Activated CD4-positive, CD25-positive, alpha-beta regulatory T cell treated with anti-CD3 and anti-CD28 coated beads, Interleukin-2, amount 50 U/mL, for 24 hours (primary cell): Measurements from ENCODE around the gene RAET1L.
"Not testable (repeated sequence)": the region's sequence is repeated elsewhere in the genome, so short reads cannot be mapped to it uniquely, and the experiment has no call there.

ENCODE experiments used
- ATAC-seq, 2 donors: fragments of 150-1000 bp; cut with Tn5 transposase; one replicate each; pipeline ENCODE4 v1.10.0; 2021; ENCODE audit warnings: mild to moderate bottlenecking in 1 of 2, moderate library complexity in 1 of 2

The RAET1L gene

DNA sequence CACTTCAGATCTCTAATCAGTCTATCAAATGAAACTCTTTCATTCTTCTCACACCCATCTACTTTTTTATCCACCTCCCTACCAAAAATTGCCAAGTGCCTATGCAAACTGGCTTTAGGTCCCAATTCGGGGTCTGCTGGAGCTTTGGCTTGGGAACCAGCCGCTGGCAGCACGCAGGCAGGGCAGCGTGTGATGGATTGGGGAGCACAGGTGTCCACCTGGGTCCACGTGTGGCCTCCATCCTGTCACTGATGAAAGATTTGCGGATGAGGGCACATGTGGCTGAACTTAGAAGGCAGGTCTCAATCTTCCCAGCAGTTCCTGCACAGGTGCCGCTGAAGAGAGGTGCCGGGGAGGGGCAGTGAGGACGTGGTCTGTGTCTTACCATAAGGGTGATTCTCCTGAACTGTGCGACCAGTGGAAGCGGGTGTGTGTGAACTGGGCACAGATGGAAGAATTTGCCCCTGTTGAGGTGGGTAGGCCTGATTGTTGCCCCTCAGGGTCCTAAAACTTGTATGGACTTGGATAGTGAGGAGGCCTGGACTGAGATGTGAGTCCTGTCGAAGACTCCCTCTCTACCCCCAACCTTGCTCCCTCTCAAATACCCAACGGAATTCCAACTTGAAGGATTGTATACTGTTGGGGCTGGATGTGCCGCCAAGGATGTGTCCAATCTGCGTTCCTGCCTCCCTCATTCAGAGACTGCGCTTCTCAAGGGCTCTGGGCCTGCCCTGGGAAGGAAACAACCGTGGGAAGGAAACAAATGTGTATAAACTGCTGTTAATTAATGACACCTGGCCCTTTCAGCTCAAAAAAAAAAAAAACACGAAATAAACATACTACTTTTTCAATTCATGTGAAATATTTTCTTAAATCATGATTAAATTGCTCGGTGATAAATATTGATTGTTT lies 18.4 kb upstream of the RAET1L start:
- ATAC-seq, result no peak

- no peak for ATAC-seq
These were observed 17.8 kb upstream of the RAET1L start for GRCh38 chr6:150043096-150043495.

DNA sequence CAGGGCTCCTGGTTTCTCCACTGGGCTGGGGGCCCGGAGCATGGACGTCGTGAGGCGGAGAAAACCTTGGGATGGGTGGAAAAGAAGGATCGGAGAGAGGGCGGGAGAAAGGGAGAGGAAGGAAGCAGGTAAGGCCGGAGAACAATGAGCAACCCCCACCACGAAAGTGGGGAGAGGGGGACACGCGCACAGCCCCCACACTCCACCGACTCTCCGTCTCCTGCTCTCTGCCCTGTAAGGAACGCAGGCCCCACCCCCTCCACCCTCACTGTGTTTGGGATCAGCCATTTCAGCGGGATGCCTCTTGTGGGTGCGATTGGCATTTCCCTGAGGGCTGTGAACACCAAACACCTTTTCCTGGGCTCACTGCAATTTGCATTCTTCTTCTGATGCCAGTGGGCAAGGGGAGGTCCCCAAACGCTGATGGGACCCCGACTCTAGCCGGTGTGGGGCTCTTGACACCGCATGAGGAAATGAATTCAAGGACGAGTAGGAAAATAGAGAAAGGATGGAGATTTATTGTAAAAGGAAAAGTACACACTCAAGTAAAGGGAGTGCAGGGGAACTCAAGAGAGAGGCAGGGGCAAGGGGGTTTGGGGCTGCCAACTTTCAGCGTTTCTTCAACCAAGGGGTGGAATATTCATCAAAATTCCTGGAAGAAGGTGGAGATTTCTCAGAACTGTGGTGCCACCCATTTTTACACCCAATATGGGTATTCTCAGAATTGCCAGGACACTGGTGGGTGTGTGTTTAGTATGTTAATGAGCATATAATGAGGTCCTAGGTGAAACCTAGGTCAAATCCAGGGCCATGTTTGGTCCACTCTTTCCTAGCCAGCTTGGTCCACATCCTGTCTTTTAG lies 13.1 kb upstream of the RAET1L start:
- no peak for ATAC-seq

- peak; percentile 47 to 56 for ATAC-seq
These were observed 12.3 kb upstream of the RAET1L start for GRCh38 chr6:150037526-150038201.

- no peak for ATAC-seq
These were observed 10.7 kb upstream of the RAET1L start for GRCh38 chr6:150036081-150036480.

GRCh38 chr6:150033207-150033771 lies 8.0 kb upstream of the RAET1L start:
- no peak for ATAC-seq

DNA sequence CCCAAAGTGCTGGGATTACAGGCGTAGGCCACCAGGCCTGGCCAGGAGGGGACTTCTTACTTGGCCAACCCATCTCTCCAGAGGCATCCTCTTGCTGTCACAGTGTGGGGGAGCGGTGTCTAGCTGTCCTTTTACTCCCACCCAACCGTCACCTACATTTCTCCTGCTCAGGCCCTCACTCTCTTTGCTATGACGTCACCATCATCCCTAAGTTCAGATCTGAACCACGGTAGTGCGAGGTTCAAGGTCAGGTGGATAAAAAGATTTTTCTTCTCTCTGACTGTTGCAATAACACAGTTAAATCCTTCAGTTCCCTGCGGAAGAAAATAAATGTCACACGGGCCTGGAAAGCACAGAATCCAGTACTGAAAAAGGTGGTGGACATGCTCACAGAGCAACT lies 7.3 kb upstream of the RAET1L start:
- no peak for ATAC-seq

DNA sequence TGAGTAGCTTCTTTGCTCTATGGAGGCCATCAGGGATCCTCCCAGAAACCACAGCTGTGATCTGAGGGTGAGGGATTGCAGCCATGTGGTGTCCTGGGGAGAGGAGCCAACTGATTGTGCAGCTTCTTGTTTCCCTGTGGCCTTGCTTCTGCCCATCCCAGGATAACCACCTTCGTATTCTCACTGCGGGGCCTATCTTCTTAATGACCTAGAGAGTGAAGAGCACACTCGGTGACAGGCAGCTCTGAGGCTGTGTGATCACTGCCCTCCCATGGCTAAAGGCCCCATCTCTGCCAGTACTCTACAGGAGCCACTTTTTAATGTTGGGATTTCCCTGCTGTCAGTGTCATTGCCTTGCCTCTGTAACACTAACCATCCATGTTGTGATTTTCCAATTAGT lies 5.3 kb upstream of the RAET1L start:
- no peak for ATAC-seq

DNA sequence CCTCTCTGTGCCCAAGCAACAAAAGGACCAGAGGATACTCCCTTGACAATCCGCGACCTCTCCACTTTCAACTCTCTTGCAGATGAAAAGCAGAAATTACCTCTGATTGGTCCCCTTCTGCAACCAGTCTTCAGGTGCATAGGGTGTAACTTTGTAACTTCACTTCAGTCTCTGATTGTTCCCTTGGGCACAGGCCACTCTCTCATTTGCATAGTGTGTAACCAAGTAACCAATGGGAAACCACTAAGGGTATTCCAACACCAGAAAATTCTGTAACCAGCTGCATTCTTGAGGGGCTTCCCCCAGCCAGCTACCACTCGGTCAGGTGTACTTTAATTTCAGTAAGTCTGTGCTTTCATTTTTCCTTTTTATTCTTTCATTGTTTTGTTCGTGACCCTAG lies 4.4 kb upstream of the RAET1L start:
- ATAC-seq, result no peak

DNA sequence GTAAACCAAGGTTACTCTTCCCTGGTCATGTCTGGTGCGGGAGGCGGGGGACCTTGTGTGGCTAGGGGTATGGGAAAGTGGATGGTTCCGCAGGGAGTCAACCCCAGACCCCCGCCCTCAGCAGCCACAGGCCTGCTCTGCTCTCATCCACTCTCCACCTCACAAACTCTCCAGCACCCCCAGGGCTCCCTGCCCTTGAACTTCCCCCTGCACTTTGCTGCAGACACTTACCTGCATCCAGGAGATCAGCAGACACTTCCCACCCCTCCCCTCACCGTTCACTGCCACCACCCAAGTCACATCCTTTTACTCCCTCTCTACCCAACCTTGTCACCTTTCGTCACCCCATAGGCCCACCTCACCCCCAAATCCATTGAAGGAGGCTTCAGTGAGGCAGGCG lies 3.9 kb upstream of the RAET1L start:
- ATAC-seq, result no peak

DNA sequence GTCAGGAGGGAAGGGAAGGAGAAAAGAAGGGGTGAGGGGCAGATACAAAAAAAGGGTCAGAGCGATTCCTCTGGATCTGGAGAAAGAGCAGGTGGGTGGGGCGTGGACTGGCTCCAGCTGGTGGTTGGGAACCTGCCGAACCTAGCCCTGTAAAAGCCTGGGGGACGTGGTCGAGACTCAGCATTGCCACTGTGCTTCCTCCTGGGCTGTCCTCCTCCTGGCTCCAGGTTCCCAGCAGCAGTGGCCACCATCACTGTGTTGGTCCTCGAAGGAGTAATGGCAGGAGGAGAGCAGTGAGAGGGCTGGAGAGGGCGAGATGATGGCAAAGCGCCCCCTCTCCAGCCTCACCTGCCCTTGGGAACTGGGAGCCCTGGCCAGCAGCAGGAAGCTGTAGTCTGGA lies 3.5 kb upstream of the RAET1L start:
- ATAC-seq, result no peak

DNA sequence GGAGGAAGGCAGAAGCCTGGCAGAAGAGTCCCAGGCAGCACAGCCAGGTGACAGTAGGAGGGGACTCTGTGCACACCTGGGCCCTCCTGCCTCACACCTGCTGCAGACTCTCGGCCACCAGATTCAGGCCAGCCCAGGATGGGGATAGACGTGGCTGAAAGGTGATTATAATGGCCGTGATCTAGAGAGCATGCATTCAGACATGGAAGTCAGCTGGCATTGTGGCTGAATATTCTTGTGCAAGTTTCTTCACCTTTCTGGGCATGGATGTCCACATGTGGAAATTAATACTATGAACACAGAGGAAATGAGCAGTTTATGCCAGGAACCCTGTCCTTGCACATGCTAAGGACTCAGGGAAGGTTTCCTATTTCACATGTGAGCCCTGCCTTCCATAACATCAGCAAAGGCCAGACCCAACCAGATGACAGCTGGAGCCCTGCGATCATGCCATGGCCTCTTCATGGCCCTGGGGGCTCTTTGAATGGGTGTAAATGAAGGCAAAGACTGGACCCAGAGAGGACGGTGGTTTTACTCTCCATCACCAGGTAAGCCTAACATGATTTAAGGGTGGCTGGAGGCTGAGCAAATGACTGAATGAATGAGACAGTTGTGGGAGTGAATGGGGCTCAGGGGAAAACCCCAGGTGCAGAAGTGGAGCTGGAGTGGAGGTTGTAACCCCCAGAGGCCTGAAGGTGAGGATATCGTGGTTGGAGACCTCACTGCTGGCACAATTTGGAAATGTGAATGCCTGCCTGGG lies 2.7 kb upstream of the RAET1L start:
- no peak for ATAC-seq

GRCh38 chr6:150026976-150027805 lies 1.9 kb upstream of the RAET1L start:
- no peak for ATAC-seq

DNA sequence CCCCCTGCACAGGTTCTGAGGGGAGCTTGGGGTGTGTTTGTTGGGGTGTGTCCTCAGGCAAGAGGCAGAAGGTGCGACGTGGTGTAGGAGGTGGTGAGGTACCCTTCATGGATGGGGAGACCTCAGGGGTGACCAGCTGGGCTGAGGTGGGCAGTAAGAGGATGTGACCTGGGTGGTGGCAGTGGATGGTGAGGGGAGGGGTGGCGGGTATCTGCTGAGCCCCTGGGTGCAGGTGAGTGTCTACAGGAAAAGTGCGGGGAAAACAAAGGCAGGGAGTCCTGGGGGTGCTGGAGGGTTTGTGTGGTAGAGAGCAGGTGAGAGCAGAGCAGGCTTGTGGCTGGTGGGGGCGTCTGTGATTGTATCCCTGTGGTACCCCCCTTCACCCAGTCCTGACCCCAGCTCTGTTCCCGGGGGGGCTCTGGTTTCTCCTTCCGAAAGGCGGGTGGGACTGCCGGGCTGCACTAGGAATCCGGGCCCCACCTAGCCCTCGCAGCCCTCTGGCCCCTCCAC lies 631 bp downstream of the RAET1L start:
- ATAC-seq, result no peak

- not testable (repeated sequence) for ATAC-seq
These were observed 1.3 kb downstream of the RAET1L start for GRCh38 chr6:150024021-150024420.

- ATAC-seq, result not testable (repeated sequence)
These were observed 3.5 kb downstream of the RAET1L start for GRCh38 chr6:150021870-150022269.

GRCh38 chr6:150018846-150019580 lies 6.3 kb downstream of the RAET1L start:
- ATAC-seq, result no peak

GRCh38 chr6:150017186-150017521 lies 8.2 kb downstream of the RAET1L start:
- not testable (repeated sequence) for ATAC-seq

DNA sequence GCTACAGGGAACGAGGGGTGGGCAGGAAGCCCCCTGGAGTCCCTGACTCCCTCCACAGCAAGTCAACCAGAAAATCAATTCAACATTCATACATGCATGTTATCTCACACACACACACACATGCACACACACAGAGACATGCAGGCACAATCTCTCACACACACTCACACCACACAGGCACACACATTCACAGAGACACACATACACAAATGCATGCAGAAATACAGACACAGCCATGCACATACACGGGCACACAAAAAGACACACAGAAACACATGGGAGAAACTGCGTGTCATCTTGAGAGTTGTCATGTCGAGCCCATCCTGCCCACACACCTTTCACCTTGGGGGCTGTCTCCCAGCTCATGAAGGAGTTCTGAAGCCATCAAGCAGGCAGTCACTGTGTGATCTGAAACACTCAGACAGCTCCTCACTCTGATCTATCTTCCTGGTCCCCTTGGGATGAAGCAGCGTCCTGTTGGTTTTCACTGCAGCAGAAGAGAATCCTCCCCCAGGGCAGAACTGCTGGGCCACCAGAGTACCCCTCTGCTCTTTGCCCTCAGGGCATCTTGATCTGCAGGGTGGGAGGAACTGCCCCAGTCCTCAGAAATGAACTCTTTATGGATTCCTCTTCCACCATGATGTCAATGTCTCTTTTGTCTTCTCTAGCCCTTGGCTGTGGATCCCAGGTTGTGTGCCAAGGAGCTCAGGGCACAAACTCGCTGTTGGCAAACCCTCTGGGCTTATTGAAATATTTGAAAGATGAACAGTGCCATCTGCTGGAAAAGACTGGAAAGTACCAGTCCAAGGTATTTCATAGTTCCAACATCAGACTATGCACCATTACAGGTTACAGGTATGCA lies 8.8 kb downstream of the RAET1L start:
- ATAC-seq, result peak; percentile 62 to 73
